Stimulated activated CD4-positive, alpha-beta T cell treated with anti-CD3 and anti-CD28 coated beads, Interleukin-4, amount 100 ng/mL, for 1 hour (primary cell): ENCODE measurements around the gene GJB1.
"Not testable (repeated sequence)": the region's sequence is repeated elsewhere in the genome, so short reads cannot be mapped to it uniquely, and the experiment has no call there.

Experiments used
- DNase-seq: peaks from one replicate; pipeline ENCODE4 v3.0.0-alpha.2; 2020

The GJB1 gene

GRCh38 chrX:71256856-71257255 is 33.8 kb downstream of the GJB1 start:
- DNase-seq, result no peak

DNA sequence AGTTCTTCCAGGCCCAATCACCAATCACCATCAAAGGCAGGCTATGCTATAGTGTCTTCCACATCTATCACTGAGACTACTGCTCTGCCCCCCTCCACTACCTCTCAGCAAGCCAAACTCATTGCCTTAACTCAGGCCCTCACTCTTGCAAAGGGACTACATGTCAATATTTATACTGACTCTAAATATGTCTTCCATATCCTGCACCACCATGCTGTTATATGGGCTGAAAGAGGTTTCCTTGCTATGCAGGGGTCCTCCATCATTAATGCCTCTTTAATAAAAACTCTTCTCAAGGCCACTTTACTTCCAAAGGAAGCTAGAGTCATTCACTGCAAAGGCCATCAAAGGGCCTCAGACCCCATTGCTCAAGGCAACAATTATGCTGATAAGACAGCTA is 45.6 kb downstream of the GJB1 start:
- DNase-seq, result not testable (repeated sequence)

DNA sequence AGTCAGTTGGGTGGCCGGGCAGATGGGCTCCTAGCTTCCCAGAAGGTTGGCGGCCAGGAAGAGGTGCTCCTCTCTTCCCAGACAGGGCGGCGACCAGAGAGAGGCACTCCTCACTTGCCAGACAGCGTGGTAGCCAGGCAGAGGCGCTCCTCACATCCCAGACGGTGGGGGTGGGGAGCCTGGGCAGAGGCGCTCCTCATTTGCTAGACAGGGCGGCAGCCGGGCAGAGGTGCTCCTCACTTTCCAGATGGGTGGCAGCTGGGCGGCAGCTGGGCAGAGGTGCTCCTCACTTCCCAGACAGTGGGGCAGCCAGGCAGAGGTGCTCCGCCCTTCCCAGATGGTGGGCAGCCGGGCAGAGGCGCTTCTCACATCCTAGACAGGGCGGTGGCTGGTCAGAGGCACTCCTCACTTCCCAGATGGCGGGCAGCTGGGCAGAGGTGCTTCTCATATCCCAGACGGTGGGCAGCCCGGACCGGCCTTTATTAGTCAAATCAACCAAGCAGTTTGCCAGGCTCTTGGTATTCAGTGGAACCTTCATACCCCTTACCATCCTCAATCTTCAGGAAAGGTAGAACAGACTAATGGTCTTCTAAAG is 46.9 kb downstream of the GJB1 start:
- no peak for DNase-seq

GRCh38 chrX:71272313-71272712 is 49.3 kb downstream of the GJB1 start:
- not testable (repeated sequence) for DNase-seq
